Hindlimb muscle (tissue), 1 donor: ENCODE data around the gene SEPHS1. TPM values are rescaled to one million over a fixed set of nuclear protein-coding genes. Genes with fewer than 3 reads are reported as not detected.
"Not testable (repeated sequence)": the region's sequence is repeated elsewhere in the genome, so short reads cannot be mapped to it uniquely, and the experiment has no call there.

Experiments used
- DNase-seq: peaks from one replicate; pipeline ENCODE4 v3.0.0-alpha.2; 2013
- polyA plus RNA-seq: library from polyadenylated mRNA; unstranded; fragments of 120-200 nt; gene quantifications from one replicate; pipeline ENCODE4 v1.2.1, GENCODE V29; 2013; ENCODE audit not compliant: insufficient read length

The SEPHS1 gene, protein sequence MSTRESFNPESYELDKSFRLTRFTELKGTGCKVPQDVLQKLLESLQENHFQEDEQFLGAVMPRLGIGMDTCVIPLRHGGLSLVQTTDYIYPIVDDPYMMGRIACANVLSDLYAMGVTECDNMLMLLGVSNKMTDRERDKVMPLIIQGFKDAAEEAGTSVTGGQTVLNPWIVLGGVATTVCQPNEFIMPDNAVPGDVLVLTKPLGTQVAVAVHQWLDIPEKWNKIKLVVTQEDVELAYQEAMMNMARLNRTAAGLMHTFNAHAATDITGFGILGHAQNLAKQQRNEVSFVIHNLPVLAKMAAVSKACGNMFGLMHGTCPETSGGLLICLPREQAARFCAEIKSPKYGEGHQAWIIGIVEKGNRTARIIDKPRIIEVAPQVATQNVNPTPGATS
- 60.9 TPM for polyA plus RNA-seq

GRCh38 chr10:13348216-13349017 lies at the start of gene SEPHS1:
TSS of gene SEPHS1 (minus strand) at chr10:13348293. CDS start at chr10:13344950, 3,343 bp downstream.
- peak; percentile 83 for DNase-seq

DNA sequence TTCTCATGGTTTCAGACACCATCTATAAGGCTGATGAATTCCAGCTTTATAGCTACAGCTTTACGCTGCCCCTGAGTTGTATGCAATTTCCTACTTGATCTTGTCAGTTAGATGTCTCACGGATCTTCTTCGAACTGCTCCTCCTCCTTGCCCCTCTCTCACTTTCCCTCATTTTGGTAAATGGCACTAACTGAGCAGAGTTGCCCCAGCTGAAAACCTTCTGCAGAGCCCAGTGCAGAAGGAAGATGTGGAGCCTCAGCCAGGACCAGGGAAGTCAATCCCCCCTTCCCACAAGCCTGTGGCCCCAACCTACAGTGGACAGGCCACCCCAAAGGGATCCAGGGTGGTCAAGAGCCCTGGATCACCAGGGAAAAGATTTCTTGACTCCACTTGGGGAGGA lies 49.0 kb upstream of the SEPHS1 start:
- DNase-seq, result no peak

DNA sequence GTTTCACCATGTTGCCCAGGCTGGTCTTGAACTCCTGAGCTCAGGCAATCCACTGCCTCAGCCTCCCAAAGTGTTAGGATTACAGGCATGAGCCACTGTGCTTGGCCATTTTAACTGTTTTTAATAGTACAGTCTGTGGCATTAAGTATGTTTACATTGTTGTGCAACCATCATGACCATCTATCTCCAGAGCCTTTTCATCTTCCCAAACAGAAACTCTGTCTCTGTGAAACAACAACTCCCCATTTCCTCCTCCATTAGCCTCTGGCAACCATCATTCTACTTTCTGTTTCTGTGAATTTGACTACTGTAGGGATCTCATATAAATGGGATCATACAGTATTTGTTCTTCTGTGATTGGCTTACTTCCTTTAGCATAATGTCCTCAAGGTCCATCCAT lies 48.3 kb upstream of the SEPHS1 start:
- DNase-seq, result no peak

- DNase-seq, result no peak
Observed at GRCh38 chr10:13395540-13395939, 47.4 kb upstream of the SEPHS1 start.

- DNase-seq, result no peak
Observed at GRCh38 chr10:13393640-13394039, 45.5 kb upstream of the SEPHS1 start.

DNA sequence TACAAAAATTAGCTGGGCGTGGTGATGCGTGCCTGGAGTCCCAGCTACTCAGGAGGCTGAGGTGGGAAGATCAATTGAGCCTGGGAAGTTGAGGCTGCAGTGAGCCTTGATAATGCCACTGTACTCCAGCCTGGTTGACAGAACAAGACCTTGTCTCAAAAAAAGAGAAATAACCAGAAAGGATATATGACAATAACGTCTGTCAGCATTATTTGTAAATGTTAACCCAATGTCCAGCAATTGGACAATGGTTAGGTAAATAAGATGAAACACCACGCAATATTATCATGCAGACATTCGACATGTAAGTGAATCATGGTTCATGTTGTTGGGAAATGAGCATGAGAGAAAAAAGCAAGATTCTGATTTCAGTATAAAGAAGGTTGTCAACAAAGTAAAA lies 44.6 kb upstream of the SEPHS1 start:
- DNase-seq, result no peak

- peak; percentile 32 for DNase-seq
Observed at GRCh38 chr10:13390604-13391522, 42.8 kb upstream of the SEPHS1 start.

DNA sequence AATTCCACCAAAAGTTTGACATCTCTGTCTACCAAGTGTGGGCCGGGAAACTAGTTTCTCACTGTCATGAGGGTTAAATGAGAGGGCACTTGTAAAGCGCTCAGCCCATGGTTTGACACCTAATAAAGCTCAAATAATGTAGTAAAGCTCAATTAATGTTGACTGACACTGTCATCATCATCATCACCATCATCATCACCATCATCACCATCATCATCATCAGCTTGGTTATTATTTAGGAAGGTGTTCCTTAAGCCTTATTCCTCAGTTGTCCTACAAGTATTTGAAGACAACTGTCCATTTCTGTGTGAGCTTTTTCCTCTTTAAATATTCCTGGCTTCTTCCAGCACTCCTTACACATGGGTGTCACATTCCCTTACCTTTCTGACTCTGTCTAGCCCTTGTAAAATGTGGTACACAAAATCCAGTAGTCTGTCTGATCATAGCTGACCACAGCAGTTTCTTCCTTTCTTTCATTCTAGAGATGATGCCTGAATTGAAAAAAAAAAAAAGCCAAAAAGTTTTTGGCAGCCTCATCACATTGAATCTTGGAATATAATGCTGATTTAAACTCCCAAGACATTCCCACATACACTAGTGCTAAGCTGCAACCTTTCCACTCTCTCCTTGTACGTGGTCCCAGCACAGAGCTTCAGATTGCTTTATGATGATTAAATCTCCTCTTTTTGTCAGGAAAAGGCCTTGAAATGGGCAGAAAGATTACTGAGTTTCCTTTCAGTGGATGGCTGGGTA lies 40.6 kb upstream of the SEPHS1 start:
- DNase-seq, result no peak

DNA sequence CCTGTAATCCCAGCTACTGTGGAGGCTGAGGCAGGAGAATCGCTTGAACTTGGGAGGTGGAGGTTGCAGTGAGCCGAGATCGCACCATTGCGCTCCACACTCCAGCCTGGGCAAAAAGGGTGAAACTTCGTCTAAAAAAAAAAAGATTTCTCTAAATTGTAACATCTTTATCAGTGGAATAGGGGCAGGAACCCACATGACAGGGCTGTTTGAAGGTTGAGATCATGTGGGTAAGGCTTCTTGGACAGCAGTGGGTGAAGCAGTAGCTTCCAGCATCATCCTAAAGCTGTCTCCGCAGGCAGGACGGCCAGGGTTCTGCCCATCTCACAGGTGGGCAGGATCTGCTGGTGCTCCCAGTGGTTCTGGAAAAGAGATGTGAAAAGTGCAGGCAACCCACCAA lies 37.9 kb upstream of the SEPHS1 start:
- DNase-seq, result no peak

- DNase-seq, result no peak
Observed at GRCh38 chr10:13383399-13383761, 35.3 kb upstream of the SEPHS1 start.

DNA sequence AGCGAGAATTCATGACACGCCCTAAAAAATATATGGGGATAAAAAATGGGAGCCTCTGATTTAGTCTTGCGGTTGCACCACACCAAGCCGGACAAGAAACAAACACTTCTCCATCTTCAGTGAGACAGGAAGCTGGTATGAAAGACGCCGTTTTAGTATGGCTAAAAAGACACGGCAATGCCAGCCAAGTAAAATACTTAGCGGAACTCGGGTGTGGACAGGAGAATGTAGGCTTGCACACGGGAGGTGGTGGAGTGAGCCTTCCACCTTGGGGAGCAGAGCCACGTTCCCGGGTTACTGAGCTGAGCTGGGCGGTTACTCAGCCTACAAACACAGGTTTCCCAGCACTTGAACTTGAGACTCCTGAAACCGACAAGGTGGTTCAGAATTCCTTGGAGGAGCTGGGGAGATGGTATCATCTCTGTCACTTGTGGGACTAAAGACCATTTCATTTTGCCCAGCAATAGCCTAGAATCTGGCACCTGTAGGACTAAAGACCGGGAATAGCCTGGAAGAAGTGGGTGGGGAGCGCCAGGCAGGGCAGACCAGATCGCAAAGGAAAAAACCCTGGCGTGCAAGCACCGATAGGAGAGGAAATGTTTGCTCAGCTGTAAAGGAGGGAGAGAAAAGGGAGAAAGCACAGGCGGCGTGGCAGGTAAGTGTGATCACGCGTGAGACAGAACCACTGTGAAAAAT lies 34.8 kb upstream of the SEPHS1 start:
- no peak for DNase-seq

DNA sequence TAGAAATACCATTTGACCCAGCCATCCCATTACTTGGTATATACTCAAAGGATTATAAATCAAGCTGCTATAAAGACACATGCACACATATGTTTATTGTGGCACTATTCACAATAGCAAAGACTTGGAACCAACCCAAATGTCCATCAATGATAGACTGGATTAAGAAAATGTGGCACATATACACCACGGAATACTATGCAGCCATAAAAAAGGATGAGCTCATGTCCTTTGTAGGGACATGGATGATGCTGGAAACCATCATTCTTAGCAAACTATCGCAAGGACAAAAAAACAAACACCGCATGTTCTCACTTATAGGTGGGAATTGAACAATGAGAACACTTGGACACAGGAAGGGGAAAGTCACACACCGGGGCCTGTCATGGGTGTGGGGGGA lies 31.0 kb upstream of the SEPHS1 start:
- not testable (repeated sequence) for DNase-seq

DNA sequence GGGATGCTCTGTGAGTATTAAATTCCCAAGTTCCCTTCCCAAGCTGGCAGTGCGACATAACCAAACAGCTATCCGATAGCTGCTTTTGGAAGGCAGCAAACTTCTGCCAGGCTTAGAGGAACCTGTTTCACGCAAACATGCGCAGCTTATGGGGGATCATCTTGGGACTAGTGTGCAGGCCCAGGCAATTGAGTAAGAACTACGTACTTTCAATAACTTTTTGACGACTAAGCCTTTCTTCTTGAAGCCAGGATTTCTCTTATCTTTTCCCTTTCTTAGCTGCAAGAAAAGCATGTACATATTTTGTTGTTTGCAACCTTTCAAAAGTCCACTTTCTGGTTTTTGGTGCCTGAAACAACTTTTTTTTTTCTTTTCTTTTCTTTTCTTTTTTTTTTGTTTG lies 28.7 kb upstream of the SEPHS1 start:
- no peak for DNase-seq

GRCh38 chr10:13376297-13376696 lies 28.2 kb upstream of the SEPHS1 start:
- no peak for DNase-seq

GRCh38 chr10:13375791-13376190 lies 27.7 kb upstream of the SEPHS1 start:
- DNase-seq, result no peak

DNA sequence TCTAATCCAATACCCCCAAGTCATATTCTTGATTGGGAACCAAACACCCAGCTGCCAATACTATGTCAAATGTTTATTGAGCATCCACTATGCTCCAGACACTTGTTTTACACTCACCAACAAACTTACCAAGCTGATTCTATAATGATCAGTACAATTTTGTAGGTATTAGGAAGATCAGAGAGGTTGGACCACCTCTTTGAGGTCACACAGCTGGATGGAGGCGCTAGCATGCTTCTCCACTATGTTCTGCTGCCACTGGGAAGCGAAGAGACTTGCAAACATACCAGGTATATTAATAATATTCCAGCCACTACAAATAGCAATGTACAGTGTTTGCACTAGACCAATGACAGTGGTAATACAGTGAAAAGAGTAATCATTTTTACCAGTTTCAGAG lies 25.6 kb upstream of the SEPHS1 start:
- DNase-seq, result no peak

GRCh38 chr10:13372524-13372923 lies 24.4 kb upstream of the SEPHS1 start:
- DNase-seq, result no peak

DNA sequence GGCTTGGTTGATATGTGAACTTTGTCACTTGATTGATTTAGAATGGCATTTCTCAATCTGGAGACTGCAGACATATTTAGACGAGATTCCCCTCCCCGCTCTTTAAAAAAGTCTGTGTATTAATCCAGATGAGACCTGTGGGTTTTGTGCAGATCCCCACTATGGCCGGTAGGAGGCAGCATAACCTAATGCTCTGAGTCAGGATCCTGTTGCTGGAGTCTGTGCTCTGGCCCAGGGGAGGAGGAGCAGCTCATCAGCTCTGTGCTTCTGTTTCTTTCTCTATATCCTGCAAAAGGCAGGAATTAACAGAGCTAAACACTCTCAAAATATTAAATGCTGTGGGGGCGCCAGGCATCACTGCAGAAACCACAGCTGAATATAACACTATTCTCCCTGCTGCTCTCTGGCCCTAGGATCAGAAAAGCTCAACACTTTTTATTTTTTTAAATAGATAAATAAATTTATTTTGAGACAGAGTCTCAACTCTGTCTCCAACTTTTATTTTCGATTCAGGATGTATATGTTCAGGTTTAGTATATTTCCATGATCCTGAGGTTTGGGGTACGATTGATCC lies 23.9 kb upstream of the SEPHS1 start:
- DNase-seq, result peak; percentile 84

DNA sequence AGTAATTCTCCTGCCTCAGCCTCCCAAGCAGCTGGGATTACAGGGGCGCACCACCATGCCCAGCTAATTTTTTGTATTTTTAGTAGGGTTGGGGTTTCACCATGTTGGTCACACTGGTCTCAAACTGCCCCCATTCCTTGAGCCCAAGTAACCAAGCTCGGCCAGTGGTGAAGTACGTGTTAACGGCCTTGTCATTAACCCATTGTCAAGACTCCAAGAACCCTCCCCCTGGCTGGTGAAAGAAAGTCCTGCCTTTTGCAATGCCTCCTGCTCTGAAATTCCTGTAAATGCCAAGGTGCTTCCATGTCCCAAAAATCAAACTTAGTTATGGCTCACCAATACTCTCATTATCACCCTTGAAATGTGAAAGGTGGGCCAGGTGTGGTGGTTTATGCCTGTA lies 18.8 kb upstream of the SEPHS1 start:
- DNase-seq, result no peak

GRCh38 chr10:13365831-13366230 lies 17.7 kb upstream of the SEPHS1 start:
- DNase-seq, result no peak

DNA sequence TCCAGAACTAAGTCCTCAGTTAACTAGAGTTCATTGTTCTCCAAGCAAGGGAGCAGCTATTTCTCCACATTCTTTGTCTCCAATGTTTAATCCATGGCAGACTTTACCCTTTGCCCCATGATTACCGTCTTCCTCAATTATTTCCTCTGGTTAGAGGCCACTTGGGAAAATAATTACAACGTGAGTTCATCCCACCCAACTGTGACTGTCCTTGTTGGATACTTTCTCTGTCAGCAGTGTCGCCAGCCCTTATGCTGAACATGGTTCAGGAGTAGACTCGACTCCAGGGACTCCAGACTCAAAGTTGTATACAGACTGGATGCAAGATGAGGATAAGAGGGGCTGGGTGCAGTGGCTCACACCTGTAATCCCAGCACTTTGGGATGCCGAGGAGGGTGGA lies 17.1 kb upstream of the SEPHS1 start:
- DNase-seq, result no peak
